ENCODE data around the gene HS1BP3. TPM values are rescaled to one million over a fixed set of nuclear protein-coding genes. Genes with fewer than 3 reads are reported as not detected.

Gene HS1BP3
- total and polyA plus RNA-seq, 2 of the 13 experiments (the other 11 are each of a cell fraction or from before 2014, with no cell fraction given) = 15.2 to 22.0 TPM

- TF ChIP-seq SMAD1 (CRISPR knock-in tag; IDR thresholded peaks at IDR 0.05; ENCODE audit: borderline replicate concordance, low read depth) (peak; percentile 74; the same call in 1 of the 2 replicates), ZFP41 (CRISPR knock-in tag; IDR thresholded peaks at IDR 0.05; ENCODE audit: borderline replicate concordance) (peak; percentile 75; the same call in 1 of the 2 replicates), MEF2D (CRISPR knock-in tag; IDR thresholded peaks at IDR 0.05) (peak; percentile 98), MXD4 (CRISPR knock-in tag; IDR thresholded peaks at IDR 0.05) (peak; percentile 84), RXRB (CRISPR knock-in tag; IDR thresholded peaks at IDR 0.05; ENCODE audit: borderline replicate concordance) (peak; percentile 99), JUNB (CRISPR knock-in tag; IDR thresholded peaks at IDR 0.05; ENCODE audit: borderline replicate concordance) (no peak), TFE3 (CRISPR knock-in tag; IDR thresholded peaks at IDR 0.05) (peak; percentile 90), AFF4 (CRISPR knock-in tag; IDR thresholded peaks at IDR 0.05) (peak; percentile 98), ZNF703 (CRISPR knock-in tag; IDR thresholded peaks at IDR 0.05; ENCODE audit: borderline replicate concordance) (peak; percentile 70; the same call in 1 of the 2 replicates), ZBTB40 (IDR thresholded peaks at IDR 0.05) (no peak), ZBTB40 (CRISPR knock-in tag; IDR thresholded peaks at IDR 0.05) (peak; percentile 91), SAFB2 (CRISPR knock-in tag; IDR thresholded peaks at IDR 0.05; ENCODE audit: borderline replicate concordance, low read depth) (no peak; the same call in 1 of the 2 replicates), SRY (CRISPR knock-in tag; IDR thresholded peaks at IDR 0.05) (peak; percentile 83; the same call in 1 of the 2 replicates)
Measured at GRCh38 chr2:20596973-20597859, 53.7 kb downstream of the HS1BP3 start (continued).

Measured in HepG2 (cell line).